GM15510 (cell line): ENCODE data around the gene TRAPPC10.
A peak's percentile ranks its signal among the peaks of the same experiment; 100 is the strongest.

Experiments
- POLR2A ChIP-seq: IDR thresholded peaks from 3 replicates; pipeline ENCODE4 v1.6.1; 2011; ENCODE audit warnings: borderline replicate concordance; ENCODE audit not compliant: insufficient read length; ENCODE audit errors: extremely low read depth

TRAPPC10 gene

DNA sequence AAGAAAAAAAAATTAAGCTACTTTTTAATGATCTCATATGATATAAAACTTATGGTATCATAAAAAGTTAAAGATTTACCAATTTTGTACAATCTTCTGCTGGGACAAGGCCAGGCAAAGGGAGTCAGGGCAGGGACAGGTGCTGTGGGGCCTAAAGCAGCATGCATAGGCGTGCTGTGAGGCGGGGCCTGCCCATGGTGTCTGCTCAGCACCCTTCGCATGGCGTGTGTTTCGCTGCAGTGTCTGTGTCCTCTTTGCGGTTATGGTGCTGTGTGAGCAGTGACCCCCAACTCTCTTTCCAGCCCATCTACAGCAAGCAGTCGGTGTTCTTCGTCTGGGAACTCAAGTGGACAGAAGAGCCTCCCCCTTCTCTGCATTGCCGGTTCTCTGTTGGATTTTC lies 81.7 kb downstream of the TRAPPC10 start:
- TF ChIP-seq POLR2A: no peak

DNA sequence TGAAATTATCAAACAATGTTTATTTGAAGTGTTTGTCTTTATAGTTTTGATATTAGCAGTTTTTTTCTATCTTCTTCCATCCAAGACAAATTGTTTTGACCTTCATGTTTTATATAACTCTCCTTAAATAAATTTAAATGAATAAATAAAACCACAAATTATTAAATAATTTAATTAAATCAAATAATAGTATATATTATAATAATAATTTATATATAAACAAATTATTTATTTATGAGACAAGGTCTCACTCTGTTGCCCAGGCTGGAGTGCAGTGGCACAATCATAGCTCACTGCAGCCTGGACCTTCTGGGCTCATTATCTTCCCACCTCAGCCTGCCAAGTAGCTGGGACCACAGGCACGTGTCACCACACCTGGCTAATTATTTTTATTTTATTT lies 82.7 kb downstream of the TRAPPC10 start:
- TF ChIP-seq POLR2A: no peak

DNA sequence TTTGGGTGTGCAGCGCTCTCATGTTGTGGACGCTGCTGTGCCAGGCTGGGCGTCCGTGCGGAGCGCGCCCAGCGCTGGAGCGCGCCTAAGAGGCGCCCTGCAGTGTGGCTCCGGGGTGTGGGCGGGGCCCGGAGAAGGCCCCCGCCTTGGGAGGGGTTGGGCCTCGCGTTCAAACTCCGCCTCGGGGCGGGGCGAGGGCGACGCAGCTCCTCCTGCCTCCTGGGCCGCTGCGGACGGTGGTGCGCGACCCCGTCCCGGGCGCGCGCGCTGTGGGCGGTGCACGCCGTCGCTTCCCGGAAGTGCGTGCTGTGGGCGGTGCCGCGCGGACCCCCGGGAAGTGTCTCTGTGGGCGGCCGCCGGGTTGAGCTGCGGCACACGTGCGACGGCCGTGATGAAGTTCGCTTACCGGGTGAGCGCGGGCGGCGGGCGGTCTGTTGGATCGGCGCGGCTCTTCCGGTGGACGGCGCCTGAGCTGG lies 95.0 kb downstream of the TRAPPC10 start, which contains the start of gene PWP2:
Gene PWP2 (plus strand): TSS at position 374 of the 476 bp plus-strand sequence. CDS start 18 bp downstream, at position 392.
- TF ChIP-seq POLR2A: peak; percentile 19
